HepG2 (cell line): ENCODE measurements around the gene DNMT3L. TPM values are rescaled to one million over a fixed set of nuclear protein-coding genes. Genes with fewer than 3 reads are reported as not detected.

ENCODE experiments used
- BRD4 ChIP-seq: sonication (generic); formaldehyde crosslinking; IDR thresholded peaks from 2 replicates; pipeline ENCODE4 v1.4.0; 2020; ENCODE audit warnings: missing genetic modification reagents
- CBFB ChIP-seq: sonication (generic); formaldehyde crosslinking; IDR thresholded peaks from 2 replicates; pipeline ENCODE4 v1.4.0; 2020; ENCODE audit warnings: missing genetic modification reagents
- GMEB1 ChIP-seq: sonication (generic); formaldehyde crosslinking; IDR thresholded peaks from 2 replicates; pipeline ENCODE4 v1.5.1; 2020; ENCODE audit warnings: missing genetic modification reagents, mild to moderate bottlenecking, borderline replicate concordance
- ISL2 ChIP-seq: sonication (generic); formaldehyde crosslinking; IDR thresholded peaks from 2 replicates; pipeline ENCODE4 v1.5.0; 2020; ENCODE audit warnings: missing genetic modification reagents
- KDM1A ChIP-seq: IDR thresholded peaks from 2 replicates; pipeline ENCODE4 v1.6.1; 2016; ENCODE audit warnings: missing compliant biosample characterization
- KIAA2018 ChIP-seq: sonication (generic); formaldehyde crosslinking; IDR thresholded peaks from 2 replicates; pipeline ENCODE4 v1.5.0; 2020; ENCODE audit warnings: mild to moderate bottlenecking, missing genetic modification reagents, borderline replicate concordance
- MAFK ChIP-seq, 2 experiments: IDR thresholded peaks in 1 of 2; conservative IDR thresholded peaks in 1 of 2; 2 replicates each; pipeline ENCODE4 v1.6.1; 2011; ENCODE audit warnings: improper control_type of control experiment in 2 of 2, low read length in 2 of 2
- NR2F1 ChIP-seq, 2 experiments: fragments of 450-650 bp in 1 of 2; formaldehyde crosslinking in 1 of 2; IDR thresholded peaks; 2 replicates each; pipeline versions ENCODE4 v1.5.0 to v1.6.1; 2016 to 2020; ENCODE audit warnings: mild to moderate bottlenecking in 1 of 2, missing compliant biosample characterization in 1 of 2, missing genetic modification reagents in 1 of 2, moderate library complexity in 1 of 2
- RBM22 ChIP-seq: fragments of 200-400 bp; formaldehyde crosslinking; optimal IDR thresholded peaks from 2 replicates; pipeline ENCODE3; 2017; ENCODE audit warnings: mild to moderate bottlenecking, low read length, moderate library complexity
- ZNF639 ChIP-seq: conservative IDR thresholded peaks from 2 replicates; pipeline ENCODE4 v1.6.1; 2018; ENCODE audit warnings: missing genetic modification reagents
- ZNF773 ChIP-seq: sonication (generic); formaldehyde crosslinking; IDR thresholded peaks from 2 replicates; pipeline ENCODE4 v1.4.0; 2020; ENCODE audit warnings: missing genetic modification reagents, borderline replicate concordance
- ZSCAN29 ChIP-seq: sonication (generic); formaldehyde crosslinking; conservative IDR thresholded peaks from 2 replicates; pipeline ENCODE4 v1.4.0; 2020; ENCODE audit warnings: mild to moderate bottlenecking, missing genetic modification reagents
- ZUFSP ChIP-seq: sonication (generic); formaldehyde crosslinking; IDR thresholded peaks from 2 replicates; pipeline ENCODE4 v1.9.0; 2021; ENCODE audit warnings: missing genetic modification reagents, mild to moderate bottlenecking, borderline replicate concordance
- polyA plus RNA-seq, 8 experiments: library from polyadenylated mRNA; depleted of rRNA in 3 of 8; stranded (reverse) in 7 of 8; unstranded in 1 of 8; fragments of >200 nt; fragmentation: Illumina TruSeq in 4 of 8; extraction: Trizol in 4 of 8; gene quantifications; 2 replicates each; pipeline versions ENCODE4 v1.2.1 to v1.2.3, GENCODE V29; 2011 to 2016; ENCODE audit warnings: low read depth in 4 of 8, missing spikeins in 1 of 8, mixed read lengths in 1 of 8; ENCODE audit not compliant: insufficient read depth in 1 of 8
- total RNA-seq, 5 experiments: library from RNA; depleted of rRNA; stranded (reverse); fragments of >200 nt; fragmentation: Illumina TruSeq; extraction: Trizol; gene quantifications; 2 replicates each; pipeline ENCODE4 v1.2.3, GENCODE V29; 2016; ENCODE audit warnings: low read depth in 1 of 5

The DNMT3L gene
- total and polyA plus RNA-seq, 2 of the 13 experiments (the other 11 are each of a cell fraction or from before 2014, with no cell fraction given), result 0.75 to 1.7 TPM

- no peak for TF ChIP-seq KIAA2018 (CRISPR knock-in tag)
- TF ChIP-seq GMEB1 (CRISPR knock-in tag), result no peak
- TF ChIP-seq BRD4 (CRISPR knock-in tag), result no peak
- TF ChIP-seq ISL2 (CRISPR knock-in tag), result no peak
- TF ChIP-seq NR2F1 (CRISPR knock-in tag; IDR thresholded peaks at IDR 0.05), result no peak
- no peak for TF ChIP-seq ZNF773
- no peak for TF ChIP-seq ZUFSP (CRISPR knock-in tag)
- TF ChIP-seq CBFB (CRISPR knock-in tag), result peak; percentile 22; the same call in 1 of the 2 replicates
- no peak for TF ChIP-seq KDM1A (CRISPR knock-in tag)
- TF ChIP-seq MAFK (conservative IDR thresholded peaks at IDR 0.05 in 1 of 2, IDR thresholded peaks at IDR 0.05 in 1 of 2; ENCODE audit: low read length in 2 of 2), result no peak
- no peak for TF ChIP-seq ZSCAN29 (CRISPR knock-in tag)
- no peak for TF ChIP-seq ZNF639 (CRISPR knock-in tag)
- TF ChIP-seq RBM22, result peak; percentile 19
Observed at GRCh38 chr21:44300262-44300959, 38.7 kb upstream of the DNMT3L start (continued).
